OCI-LY3 (cell line): Measurements from ENCODE around the gene CATSPERD.

Experiments
- EZH2phosphoT487 ChIP-seq: fragments of 200-600 bp; shearing (Covaris generic); IDR thresholded peaks from 2 replicates; pipeline ENCODE4 v1.6.1; 2018; ENCODE audit warnings: antibody characterized with exemption, mixed run types, low read depth
- TF ChIP-seq, protein P1 (sequence below): fragments of 200-600, 300-600 bp; sonication (generic); IDR thresholded peaks from 2 replicates; pipeline ENCODE4 v1.5.1; 2014; ENCODE audit warnings: antibody characterized with exemption, low read length, low read depth

DNA sequence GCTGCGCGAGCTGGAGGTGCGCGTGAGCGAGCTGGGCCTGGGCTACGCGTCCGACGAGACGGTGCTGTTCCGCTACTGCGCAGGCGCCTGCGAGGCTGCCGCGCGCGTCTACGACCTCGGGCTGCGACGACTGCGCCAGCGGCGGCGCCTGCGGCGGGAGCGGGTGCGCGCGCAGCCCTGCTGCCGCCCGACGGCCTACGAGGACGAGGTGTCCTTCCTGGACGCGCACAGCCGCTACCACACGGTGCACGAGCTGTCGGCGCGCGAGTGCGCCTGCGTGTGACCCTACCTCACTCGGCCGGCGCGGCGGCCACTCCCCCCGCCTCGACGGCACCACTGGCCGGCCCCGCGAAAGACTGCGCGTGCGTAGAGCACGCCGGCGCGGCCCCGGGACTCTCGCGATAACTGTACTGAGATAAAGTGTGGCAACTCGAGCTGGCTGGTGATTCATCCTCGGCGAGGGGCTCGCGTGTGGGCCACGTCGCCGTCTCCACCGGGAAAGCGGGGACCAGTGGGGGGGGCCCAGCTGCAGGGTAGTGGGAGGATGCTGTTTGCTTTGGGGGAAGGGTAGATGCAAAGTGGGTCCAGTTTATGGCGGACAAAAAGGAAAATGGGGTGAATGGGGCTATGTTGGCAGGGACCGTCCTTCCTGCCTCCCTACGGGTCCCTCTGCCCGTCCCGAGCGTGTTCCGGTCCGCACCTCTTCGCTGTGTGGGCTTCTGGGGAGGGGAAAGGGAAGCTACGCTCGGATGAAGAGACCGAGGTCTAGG lies 107.6 kb downstream of the CATSPERD start:
- TF ChIP-seq, protein P1, sequence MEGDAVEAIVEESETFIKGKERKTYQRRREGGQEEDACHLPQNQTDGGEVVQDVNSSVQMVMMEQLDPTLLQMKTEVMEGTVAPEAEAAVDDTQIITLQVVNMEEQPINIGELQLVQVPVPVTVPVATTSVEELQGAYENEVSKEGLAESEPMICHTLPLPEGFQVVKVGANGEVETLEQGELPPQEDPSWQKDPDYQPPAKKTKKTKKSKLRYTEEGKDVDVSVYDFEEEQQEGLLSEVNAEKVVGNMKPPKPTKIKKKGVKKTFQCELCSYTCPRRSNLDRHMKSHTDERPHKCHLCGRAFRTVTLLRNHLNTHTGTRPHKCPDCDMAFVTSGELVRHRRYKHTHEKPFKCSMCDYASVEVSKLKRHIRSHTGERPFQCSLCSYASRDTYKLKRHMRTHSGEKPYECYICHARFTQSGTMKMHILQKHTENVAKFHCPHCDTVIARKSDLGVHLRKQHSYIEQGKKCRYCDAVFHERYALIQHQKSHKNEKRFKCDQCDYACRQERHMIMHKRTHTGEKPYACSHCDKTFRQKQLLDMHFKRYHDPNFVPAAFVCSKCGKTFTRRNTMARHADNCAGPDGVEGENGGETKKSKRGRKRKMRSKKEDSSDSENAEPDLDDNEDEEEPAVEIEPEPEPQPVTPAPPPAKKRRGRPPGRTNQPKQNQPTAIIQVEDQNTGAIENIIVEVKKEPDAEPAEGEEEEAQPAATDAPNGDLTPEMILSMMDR: no peak
- no peak for TF ChIP-seq EZH2phosphoT487
